Lung (tissue), 12 donors: Measurements from ENCODE around the gene ATN1. TPM values are rescaled to one million over a fixed set of nuclear protein-coding genes. Genes with fewer than 3 reads are reported as not detected.

Experiments used
- ATAC-seq: fragments of 200-7000 bp; cut with Tn5 transposase; one replicate; pipeline ENCODE4 v1.9.1; 2020; ENCODE audit warnings: moderate number of reproducible peaks; ENCODE audit not compliant: insufficient read depth, low FRiP score
- DNase-seq, 3 donors: peaks; one replicate each; pipeline ENCODE4 v3.0.0-alpha.2; 2013 to 2017
- H3K27ac ChIP-seq, 2 donors: one replicate each; pipeline ENCODE4 v1.5.1; 2013; ENCODE audit warnings: mild to moderate bottlenecking in 2 of 2, moderate library complexity in 2 of 2, control low read depth in 1 of 2, inconsistent platforms in 1 of 2, low read depth in 1 of 2, low read length in 1 of 2
- H3K27me3 ChIP-seq, 3 donors: one replicate each; pipeline ENCODE4 v1.5.1; 2013; ENCODE audit warnings: low read length in 2 of 3; ENCODE audit not compliant: control insufficient read depth in 3 of 3, insufficient read depth in 3 of 3
- H3K36me3 ChIP-seq, 4 donors: one replicate each; pipeline ENCODE4 v1.5.1; 2013; ENCODE audit warnings: low read length in 4 of 4, mild to moderate bottlenecking in 1 of 4, moderate library complexity in 1 of 4; ENCODE audit not compliant: control insufficient read depth in 4 of 4, insufficient read depth in 4 of 4
- H3K4me1 ChIP-seq, 5 donors: one replicate each; pipeline ENCODE4 v1.5.1; 2013; ENCODE audit warnings: low read length in 5 of 5, mild to moderate bottlenecking in 2 of 5, moderate library complexity in 1 of 5; ENCODE audit not compliant: control insufficient read depth in 5 of 5, insufficient read depth in 5 of 5
- H3K4me3 ChIP-seq: one replicate; pipeline ENCODE4 v1.5.1; 2013; ENCODE audit warnings: mild to moderate bottlenecking, control low read depth, moderate library complexity
- H3K9ac ChIP-seq, 2 donors: one replicate each; pipeline ENCODE4 v1.5.1; 2013; ENCODE audit warnings: low read length in 2 of 2, control low read depth in 1 of 2; ENCODE audit not compliant: insufficient read depth in 1 of 2
- H3K9me3 ChIP-seq, 4 donors: one replicate each; pipeline ENCODE4 v1.5.1; 2013; ENCODE audit warnings: low read length in 3 of 4, mild to moderate bottlenecking in 1 of 4, moderate library complexity in 1 of 4; ENCODE audit not compliant: control insufficient read depth in 4 of 4, insufficient read depth in 3 of 4
- CTCF ChIP-seq: IDR thresholded peaks from 2 replicates; pipeline ENCODE4 v1.5.1; 2012; ENCODE audit warnings: mild to moderate bottlenecking; ENCODE audit errors: control extremely low read depth, extremely low read depth
- WGBS, 2 donors: extraction: QIAGEN DNeasy Blood & Tissue Kit; methylation state at CpG; one replicate each; pipeline ENCODE4 v1.1.7; 2013; 5-methylcytosine and 5-hydroxymethylcytosine counted together
- polyA plus RNA-seq, 2 donors: library from polyadenylated mRNA; stranded (reverse); fragments of 200-250 nt; gene quantifications; one replicate each; pipeline ENCODE4 v1.2.1, GENCODE V29; 2013
- total RNA-seq, 2 donors: library from RNA; depleted of rRNA in 1 of 2; stranded (reverse); fragments of >200 nt in 1 of 2; gene quantifications; one replicate each; pipeline ENCODE4 v1.2.1, GENCODE V29; 2014 to 2021
- donor health status: control.
- donor health status: control.
- donor health status: Bipolar disorder and iron deficiency.
- donor health status: healthy.
- donor health status: DM: yes; HTN: yes; CAD: no.

ATN1 gene
- total and polyA plus RNA-seq, 4 donors: 63.5 to 113 (median 79.8) TPM

- ATAC-seq: no peak
- Histone ChIP-seq H3K4me3 (peak overlapping the region; percentile 43), H3K9ac (peak overlapping the region in 1 of 2 donors; percentile 51), H3K27ac (peak overlapping the region in 1 of 2 donors; percentile 61), H3K4me1 (peaks cover 1 to 27% (median 17%) of the 10 kb centered on the region in 5 donors), H3K27me3 (no peaks in the 10 kb centered on the region), H3K36me3 (peaks cover 8 to 38% (median 30%) of the 10 kb centered on the region in 4 donors), H3K9me3 (no peaks in the 10 kb centered on the region)
- DNase-seq: peak in 1 of 3 donors; percentile 39
- WGBS, 2 donors: 52 to 65% methylated on average over 17 of the region's 17 CpGs
- TF ChIP-seq CTCF: no peak
These were observed 36.1 kb downstream of the ATN1 start for GRCh38 chr12:6963791-6964413.

DNA sequence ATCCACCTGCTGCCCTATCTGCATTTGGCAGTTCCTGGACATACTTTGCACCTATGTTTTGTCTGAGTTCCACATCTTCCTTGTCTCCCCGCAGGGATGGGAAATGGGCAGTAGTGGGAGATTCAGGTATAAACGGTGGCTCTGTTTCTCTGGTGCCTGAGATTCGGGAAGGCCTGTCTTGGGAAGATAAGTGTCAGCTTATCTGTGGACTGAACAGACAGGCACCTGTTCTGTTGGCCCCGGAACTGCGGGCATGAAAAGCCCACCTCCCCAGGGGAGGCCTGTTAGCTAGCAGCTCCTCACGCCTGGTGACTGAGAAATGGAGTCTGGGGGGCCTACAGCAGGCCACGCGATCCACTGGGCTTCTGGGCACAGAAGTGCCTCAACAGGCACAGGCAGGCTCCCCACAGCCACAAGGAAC lies 36.9 kb downstream of the ATN1 start:
- ATAC-seq: no peak
- no peaks in the 10 kb centered on the region for H3K27me3 ChIP-seq
- H3K9ac ChIP-seq: peak overlapping the region in 1 of 2 donors; percentile 37
- H3K9me3 ChIP-seq: no peaks in the 10 kb centered on the region
- no peak for DNase-seq
- no peak overlapping the region for H3K4me3 ChIP-seq
- peaks cover 7 to 34% (median 21%) of the 10 kb centered on the region in 5 donors for H3K4me1 ChIP-seq
- peaks cover 8 to 38% (median 34%) of the 10 kb centered on the region in 4 donors for H3K36me3 ChIP-seq
- H3K27ac ChIP-seq: peak overlapping the region in 1 of 2 donors; percentile 87
- 63 to 75% methylated on average over 8 of the region's 8 CpGs for WGBS, 2 donors
- TF ChIP-seq CTCF: no peak

- peak; percentile 35 for ATAC-seq
- no peak overlapping the region for H3K4me3 ChIP-seq
- H3K9me3 ChIP-seq: no peaks in the 10 kb centered on the region
- H3K27ac ChIP-seq: peak overlapping the region in 1 of 2 donors; percentile 87
- no peaks in the 10 kb centered on the region for H3K27me3 ChIP-seq
- TF ChIP-seq CTCF: peak; percentile 95
- WGBS, 2 donors: 19 to 23% methylated on average over 12 of the region's 12 CpGs
- peaks cover 8 to 42% (median 33%) of the 10 kb centered on the region in 4 donors for H3K36me3 ChIP-seq
- H3K4me1 ChIP-seq: peaks cover 7 to 40% (median 17%) of the 10 kb centered on the region in 5 donors
- H3K9ac ChIP-seq: peak overlapping the region in 1 of 2 donors; percentile 37
- peak; percentile 89 to 90 (median 89) for DNase-seq
These were observed 37.4 kb downstream of the ATN1 start for GRCh38 chr12:6965026-6965661.
